Transverse colon (tissue), 4 donors: Measurements from ENCODE around the gene RPS2.

Source experiments
- EP300 ChIP-seq: sonication (generic); formaldehyde crosslinking; IDR thresholded peaks from one replicate; pipeline ENCODE4 v1.6.1; 2017; ENCODE audit warnings: antibody characterized with exemption, low read depth
- POLR2A ChIP-seq: fragments of 450-650 bp; IDR thresholded peaks from one replicate; pipeline ENCODE4 v1.6.1; 2016; ENCODE audit warnings: antibody characterized with exemption, mild to moderate bottlenecking, moderate library complexity
- POLR2AphosphoS5 ChIP-seq, 3 donors: sonication (generic); formaldehyde crosslinking; IDR thresholded peaks; one replicate each; pipeline ENCODE4 v1.6.1; 2016; ENCODE audit warnings: antibody characterized with exemption in 3 of 3
- TF ChIP-seq, protein P1 (sequence below), 5 experiments: fragments of 200-600 bp in 3 of 5; fragments of 450-650 bp in 2 of 5; sonication (generic) in 3 of 5; IDR thresholded peaks; 1 replicate in 2 of 5; 2 replicates in 3 of 5; pipeline ENCODE4 v1.5.1; 2016 to 2017; ENCODE audit warnings: antibody characterized with exemption in 5 of 5, inconsistent platforms in 3 of 5, mild to moderate bottlenecking in 2 of 5, moderate library complexity in 1 of 5

- TF ChIP-seq EP300 (no peak), POLR2AphosphoS5 (IDR thresholded peaks at IDR 0.05) (peak; percentile 16 to 66 (median 65)), POLR2A (peak; percentile 52)
- TF ChIP-seq, protein P1, sequence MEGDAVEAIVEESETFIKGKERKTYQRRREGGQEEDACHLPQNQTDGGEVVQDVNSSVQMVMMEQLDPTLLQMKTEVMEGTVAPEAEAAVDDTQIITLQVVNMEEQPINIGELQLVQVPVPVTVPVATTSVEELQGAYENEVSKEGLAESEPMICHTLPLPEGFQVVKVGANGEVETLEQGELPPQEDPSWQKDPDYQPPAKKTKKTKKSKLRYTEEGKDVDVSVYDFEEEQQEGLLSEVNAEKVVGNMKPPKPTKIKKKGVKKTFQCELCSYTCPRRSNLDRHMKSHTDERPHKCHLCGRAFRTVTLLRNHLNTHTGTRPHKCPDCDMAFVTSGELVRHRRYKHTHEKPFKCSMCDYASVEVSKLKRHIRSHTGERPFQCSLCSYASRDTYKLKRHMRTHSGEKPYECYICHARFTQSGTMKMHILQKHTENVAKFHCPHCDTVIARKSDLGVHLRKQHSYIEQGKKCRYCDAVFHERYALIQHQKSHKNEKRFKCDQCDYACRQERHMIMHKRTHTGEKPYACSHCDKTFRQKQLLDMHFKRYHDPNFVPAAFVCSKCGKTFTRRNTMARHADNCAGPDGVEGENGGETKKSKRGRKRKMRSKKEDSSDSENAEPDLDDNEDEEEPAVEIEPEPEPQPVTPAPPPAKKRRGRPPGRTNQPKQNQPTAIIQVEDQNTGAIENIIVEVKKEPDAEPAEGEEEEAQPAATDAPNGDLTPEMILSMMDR (IDR thresholded peaks at IDR 0.05): no peak
These were observed 43.4 kb upstream of the RPS2 start for GRCh38 chr16:2008009-2008526.
